ENCODE data around the gene CCL3. TPM values are rescaled to one million over a fixed set of nuclear protein-coding genes. Genes with fewer than 3 reads are reported as not detected.

CCL3 gene
- total and polyA plus RNA-seq, 2 experiments from 2014 or later, result not detected

- Histone ChIP-seq H4K20me1 (replicated peaks; ENCODE audit: insufficient read depth) (no peaks in the 10 kb centered on the region), H3K4me1 (ENCODE audit: insufficient read depth) (no peaks in the 10 kb centered on the region), H3F3A (replicated peaks; ENCODE audit: low read depth) (no peaks in the 10 kb centered on the region), H3K4me2 (no peak overlapping the region), H3K4me3 (no peak overlapping the region), H3K9me2 (ENCODE audit: insufficient read depth) (0 out of 2 replicates have a peak, but pooled peaks cover 8% of the 10 kb centered on the region), H3K27ac (ENCODE audit: low read depth) (no peak overlapping the region), H3K27me3 (ENCODE audit: insufficient read depth) (no peaks in the 10 kb centered on the region), H3K36me3 (ENCODE audit: insufficient read depth) (peaks cover 7% of the 10 kb centered on the region; the same call in 1 of the 2 replicates), H3K79me2 (replicated peaks; ENCODE audit: insufficient read depth) (no peaks in the 10 kb centered on the region), H2AFZ (no peak overlapping the region)
- Mint-ChIP-seq H3K27me3 (ENCODE audit: insufficient read depth, low read depth, poor library complexity) (peaks cover 7% of the 10 kb centered on the region), H3K4me3 (no peak overlapping the region), H3K4me1 (no peaks in the 10 kb centered on the region), H3K9me3 (peaks cover 29% of the 10 kb centered on the region), H3K27ac (no peak overlapping the region), H3K36me3 (ENCODE audit: low read depth) (peaks cover 26% of the 10 kb centered on the region)
- ATAC-seq (no peak), DNase-seq (ENCODE audit: low spot score) (no peak)
- no peak for TF ChIP-seq CREB1 (CRISPR knock-in tag; IDR thresholded peaks at IDR 0.05; ENCODE audit: low read depth)
- no peak for TF ChIP-seq EZH2 (IDR thresholded peaks at IDR 0.05; ENCODE audit: low read depth, unreplicated experiment)
- TF ChIP-seq CTCF (conservative IDR thresholded peaks at IDR 0.05; ENCODE audit: low read depth in 2 of 2), result no peak
- no peak for TF ChIP-seq STAT1 (IDR thresholded peaks at IDR 0.05; ENCODE audit: unreplicated experiment)
- no peak for TF ChIP-seq POLR2AphosphoS5 (IDR thresholded peaks at IDR 0.05; ENCODE audit: low read depth)
- no peak for TF ChIP-seq JUNB (IDR thresholded peaks at IDR 0.05; ENCODE audit: unreplicated experiment)
- TF ChIP-seq ZNF114 (CRISPR knock-in tag; IDR thresholded peaks at IDR 0.05), result no peak
- TF ChIP-seq REST (IDR thresholded peaks at IDR 0.05; ENCODE audit: unreplicated experiment), result no peak
- no peak for TF ChIP-seq ZNF331 (CRISPR knock-in tag; IDR thresholded peaks at IDR 0.05; ENCODE audit: low read depth)
- TF ChIP-seq NANOG (IDR thresholded peaks at IDR 0.05; ENCODE audit: borderline replicate concordance), result no peak
- TF ChIP-seq ETS1 (IDR thresholded peaks at IDR 0.05), result no peak
- no peak for TF ChIP-seq ZNF462 (CRISPR knock-in tag; IDR thresholded peaks at IDR 0.05)
- no peak for TF ChIP-seq EZH2phosphoT487 (IDR thresholded peaks at IDR 0.05; ENCODE audit: unreplicated experiment)
Measured at GRCh38 chr17:36130346-36130745, 40.4 kb upstream of the CCL3 start.
